HCT116 (cell line): ENCODE measurements around the gene FZR1. TPM values are rescaled to one million over a fixed set of nuclear protein-coding genes. Genes with fewer than 3 reads are reported as not detected.
A peak's percentile ranks its signal among the peaks of the same experiment; 100 is the strongest.

Experiments used
- ATAC-seq: fragments of 200-7000 bp; cut with Tn5 transposase; 2 replicates; pipeline ENCODE4 v1.9.1; 2020; ENCODE audit warnings: mild to moderate bottlenecking, moderate library complexity
- BruUV-seq: library from RNA; stranded (reverse); fragments of 400-500 nt; replicated peaks from 2 replicates; lab custom pipeline; 2021; lab: Mats Ljungman, UMichigan
- CTCF ChIA-PET: fragments of 300-600 bp; sonication (Branson Sonifier 250); formaldehyde crosslinking; loops from one replicate; lab custom pipeline; 2021; ENCODE audit warnings: antibody characterized with exemption; lab: Charles Lee
- POLR2A ChIA-PET: fragments of 300-600, 350-600 bp; sonication (Branson Sonifier 250); formaldehyde crosslinking; loops from one replicate; lab custom pipeline; 2021; ENCODE audit warnings: antibody characterized with exemption; lab: Charles Lee
- RAD21 ChIA-PET, 2 experiments: fragments of 300-600 bp; sonication (Branson Sonifier 250); formaldehyde crosslinking; loops; one replicate each; lab custom pipeline; 2023; ENCODE audit warnings: low total read pairs in 2 of 2; ENCODE audit not compliant: uncharacterized antibody in 2 of 2, unreplicated experiment in 2 of 2, low non-redundant PET in 1 of 2; lab: Charles Lee
- DNase-seq: peaks from one replicate; pipeline ENCODE4 v3.0.0-alpha.2; 2010; ENCODE audit warnings: low read depth, low spot score
- H2AFZ ChIP-seq: fragments of 200-600 bp; shearing (Covaris generic), sonication (generic); 2 replicates; pipeline ENCODE4 v1.6.1; 2017; ENCODE audit warnings: low read depth, mixed run types, mixed read lengths, antibody characterized with exemption, low read length; ENCODE audit not compliant: poor library complexity, severe bottlenecking
- H3K27ac ChIP-seq: 2 replicates; pipeline ENCODE4 v1.5.1; 2012; ENCODE audit warnings: low read depth, low read length
- H3K27me3 ChIP-seq: fragments of 200-600 bp; sonication (generic); 2 replicates; pipeline ENCODE4 v1.6.1; 2016; ENCODE audit warnings: mixed run types, low read length, mixed read lengths; ENCODE audit not compliant: insufficient read depth
- H3K36me3 ChIP-seq, 2 experiments: fragments of 200-500 bp in 1 of 2; fragments of 200-600 bp in 1 of 2; sonication (Bioruptor generic) in 1 of 2; sonication (generic) in 1 of 2; 2 replicates each; pipeline versions ENCODE4 v1.5.1 to v1.6.1; 2014 to 2016; ENCODE audit warnings: low read length in 2 of 2, inconsistent platforms in 1 of 2, mixed read lengths in 1 of 2, mixed run types in 1 of 2; ENCODE audit not compliant: insufficient read depth in 2 of 2, control insufficient read depth in 1 of 2
- H3K4me1 ChIP-seq, 2 experiments: fragments of 200-600 bp in 1 of 2; sonication (generic) in 1 of 2; 2 replicates each; pipeline versions ENCODE4 v1.5.1 to v1.6.1; 2012 to 2017; ENCODE audit warnings: low read length in 2 of 2, inconsistent platforms in 1 of 2, mild to moderate bottlenecking in 1 of 2, mixed read lengths in 1 of 2, mixed run types in 1 of 2, moderate library complexity in 1 of 2; ENCODE audit not compliant: insufficient read depth in 2 of 2, control insufficient read depth in 1 of 2
- H3K4me2 ChIP-seq: fragments of 200-600 bp; sonication (generic); 2 replicates; pipeline ENCODE4 v1.6.1; 2017; ENCODE audit warnings: mixed run types, low read length, mixed read lengths
- H3K4me3 ChIP-seq, 2 experiments: fragments of 200-600 bp in 1 of 2; sonication (generic) in 1 of 2; replicated peaks in 1 of 2; 2 replicates each; pipeline ENCODE4 v1.5.1; 2011 to 2016; ENCODE audit warnings: low read length in 2 of 2, control low read depth in 1 of 2, low read depth in 1 of 2, mild to moderate bottlenecking in 1 of 2, mixed read lengths in 1 of 2, mixed run types in 1 of 2
- H3K79me2 ChIP-seq: fragments of 200-600 bp; sonication (generic); 2 replicates; pipeline ENCODE4 v1.6.1; 2017; ENCODE audit warnings: mild to moderate bottlenecking, mixed run types, low read length, moderate library complexity, mixed read lengths; ENCODE audit not compliant: insufficient read depth
- H3K9ac ChIP-seq: fragments of 200-600 bp; sonication (generic); 2 replicates; pipeline ENCODE4 v1.6.1; 2016; ENCODE audit warnings: low read length, mixed read lengths
- H3K9me2 ChIP-seq: fragments of 200-600 bp; sonication (generic), shearing (Covaris generic); 2 replicates; pipeline ENCODE4 v1.6.1; 2017; ENCODE audit warnings: mixed run types, mild to moderate bottlenecking, moderate library complexity; ENCODE audit not compliant: insufficient read depth
- H3K9me3 ChIP-seq, 2 experiments: fragments of 200-500 bp in 1 of 2; fragments of 200-600 bp in 1 of 2; sonication (Bioruptor generic) in 1 of 2; sonication (generic) in 1 of 2; 2 replicates each; pipeline ENCODE4 v1.6.1; 2014 to 2017; ENCODE audit warnings: low read length in 2 of 2, mixed read lengths in 2 of 2, inconsistent platforms in 1 of 2, low read depth in 1 of 2, mild to moderate bottlenecking in 1 of 2, mixed run types in 1 of 2, moderate library complexity in 1 of 2; ENCODE audit not compliant: control insufficient read depth in 1 of 2, insufficient read depth in 1 of 2
- H4K20me1 ChIP-seq: fragments of 200-600 bp; sonication (generic), shearing (Covaris generic); 2 replicates; pipeline ENCODE4 v1.6.1; 2017; ENCODE audit warnings: mixed run types, mild to moderate bottlenecking, moderate library complexity; ENCODE audit not compliant: insufficient read depth
- EGR1 ChIP-seq: IDR thresholded peaks from 2 replicates; pipeline ENCODE4 v1.6.1; 2012; ENCODE audit warnings: low read depth
- EZH2phosphoT487 ChIP-seq: fragments of 200-600 bp; IDR thresholded peaks from 2 replicates; pipeline ENCODE4 v1.6.1; 2018; ENCODE audit warnings: antibody characterized with exemption, borderline replicate concordance
- JUND ChIP-seq: IDR thresholded peaks from 2 replicates; pipeline ENCODE4 v1.6.1; 2012
- MAX ChIP-seq: IDR thresholded peaks from 2 replicates; pipeline ENCODE4 v1.6.1; 2012
- POLR2A ChIP-seq: IDR thresholded peaks from 2 replicates; pipeline ENCODE4 v1.7.0; 2011; ENCODE audit warnings: borderline replicate concordance; ENCODE audit not compliant: insufficient read depth, insufficient read length; ENCODE audit errors: extremely low read depth
- REST ChIP-seq: IDR thresholded peaks from 2 replicates; pipeline ENCODE4 v1.6.1; 2012; ENCODE audit warnings: low read depth
- SRF ChIP-seq: IDR thresholded peaks from 2 replicates; pipeline ENCODE4 v1.6.1; 2012; ENCODE audit warnings: low read depth
- TCF7L2 ChIP-seq: IDR thresholded peaks from 2 replicates; pipeline ENCODE4 v1.7.0; 2011; ENCODE audit warnings: borderline replicate concordance, inconsistent platforms; ENCODE audit not compliant: insufficient read depth, insufficient read length; ENCODE audit errors: extremely low read depth
- YY1 ChIP-seq: IDR thresholded peaks from 2 replicates; pipeline ENCODE4 v1.6.1; 2011; ENCODE audit warnings: low read length, low read depth, moderate library complexity, mild to moderate bottlenecking; ENCODE audit not compliant: insufficient replicate concordance; ENCODE audit errors: extremely low read depth
- ZBTB33 ChIP-seq: IDR thresholded peaks from 2 replicates; pipeline ENCODE4 v1.6.1; 2011; ENCODE audit warnings: mild to moderate bottlenecking, low read length, moderate library complexity; ENCODE audit not compliant: insufficient replicate concordance; ENCODE audit errors: extremely low read depth
- intact Hi-C: fragments of 100-400 bp; cut with micrococcal nuclease; formaldehyde crosslinking; loops from 2 replicates; pipeline ENCODE4 v1.10.0; 2022
- total RNA-seq: library from RNA; stranded (reverse); gene quantifications from one replicate; pipeline ENCODE4 v1.2.1, GENCODE V29; 2021; ENCODE audit not compliant: unreplicated experiment

FZR1 gene
- total RNA-seq, 1 experiment from 2014 or later, result 60.3 TPM

DNA sequence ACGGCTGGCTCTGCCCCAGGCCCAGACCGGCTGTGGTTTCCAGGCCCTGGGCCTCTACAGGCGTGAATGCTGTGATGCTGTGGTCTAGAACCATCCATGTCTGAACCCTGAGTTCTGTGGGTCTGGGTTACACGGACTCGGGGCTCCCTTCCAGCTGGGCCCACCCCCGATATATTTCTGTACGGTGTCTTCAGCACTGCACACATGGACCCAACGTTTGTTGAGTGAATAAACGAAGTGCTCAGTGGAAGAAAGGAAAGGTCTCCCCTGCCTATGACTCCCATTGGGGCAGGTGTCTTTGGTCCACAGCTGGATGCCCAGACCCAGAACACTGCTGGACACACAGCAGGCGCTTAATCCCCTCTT is 39.5 kb downstream of the FZR1 start:
- Histone ChIP-seq H3K27ac (peak overlapping the region; percentile 24; the same call in 1 of the 2 replicates), H3K4me3 (no peak overlapping the region), H3K9ac (0 out of 2 replicates have a peak overlapping the region, but pooled peaks have one; percentile 8), H3K4me2 (0 out of 2 replicates have a peak overlapping the region, but pooled peaks have one; percentile 1), H3K79me2 (peaks cover 22% of the 10 kb centered on the region; the same call in 1 of the 2 replicates), H3K27me3 (no peaks in the 10 kb centered on the region), H2AFZ (no peak overlapping the region), H3K36me3 (peaks cover 11 to 17% of the 10 kb centered on the region in 2 experiments), H3K9me2 (no peaks in the 10 kb centered on the region)
- DNase-seq, result no peak
- POLR2A ChIA-PET, result no interaction called here
- CTCF ChIA-PET, result interaction anchor here (1.0 to 2.0 kb wide), 5 partner anchors 12 to 61 kb away, joined by 3 to 11 read pairs (median 5); partner anchors contain the start of genes HMG20B and MFSD12
- no peak for ATAC-seq
- TF ChIP-seq JUND (no peak), MAX (0 out of 2 replicates have a peak, but pooled peaks have one; percentile 36)
- TF ChIP-seq, all 23 proteins: peak for 1
- no TSS peak for BruUV-seq
- intact Hi-C loops, result loop anchor here (1.0 to 5.0 kb wide), 2 partner anchors 30 to 82 kb away; partner anchors contain the start of gene CACTIN
- H4K20me1 ChIP-seq, result peaks cover 5% of the 10 kb centered on the region; the same call in 1 of the 2 replicates
- H3K9me3 ChIP-seq, result no peaks in the 10 kb centered on the region
- RAD21 ChIA-PET, result interaction anchor here in 1 of 2 experiments (1.0 kb wide), 1 partner anchor 28 kb away, joined by 5 read pairs; no protein-coding TSS in a partner anchor
- H3K4me1 ChIP-seq, result peaks cover 0 to 11% of the 10 kb centered on the region in 2 experiments; a peak in 2 of 4 replicates

- peaks cover 11 to 20% of the 10 kb centered on the region in 2 experiments for H3K36me3 ChIP-seq
- ChIA-PET CTCF (interaction anchor here (2.0 kb wide), 1 partner anchor 29 kb away, joined by 11 read pairs; no protein-coding TSS in a partner anchor), POLR2A (interaction anchor here (0.8 kb wide), 1 partner anchor 31 kb away, joined by 3 read pairs; no protein-coding TSS in a partner anchor), RAD21 (no interaction called here)
- no peaks in the 10 kb centered on the region for H3K9me3 ChIP-seq
- H3K4me2 ChIP-seq, result no peak overlapping the region
- H3K27me3 ChIP-seq, result no peaks in the 10 kb centered on the region
- DNase-seq, result no peak
- TF ChIP-seq YY1 (no peak), REST (no peak), ZBTB33 (no peak), SRF (no peak), EGR1 (no peak), TCF7L2 (no peak), POLR2A (no peak), EZH2phosphoT487 (no peak)
- no peak overlapping the region for H3K4me3 ChIP-seq
- peaks cover 5% of the 10 kb centered on the region; the same call in 1 of the 2 replicates for H4K20me1 ChIP-seq
- H3K79me2 ChIP-seq, result peaks cover 26% of the 10 kb centered on the region
- no peak overlapping the region for H3K9ac ChIP-seq
- H3K9me2 ChIP-seq, result no peaks in the 10 kb centered on the region
- ATAC-seq, result no peak
- H3K4me1 ChIP-seq, result peaks cover 0 to 11% of the 10 kb centered on the region in 2 experiments; a peak in 2 of 4 replicates
- no peak overlapping the region for H2AFZ ChIP-seq
- no TSS peak for BruUV-seq
- intact Hi-C loops, result loop anchor here (5.0 kb wide), 1 partner anchor 81 kb away; the partner anchor contains the start of gene CACTIN
- peak overlapping the region; percentile 0; the same call in 1 of the 2 replicates for H3K27ac ChIP-seq
These were observed 40.0 kb downstream of the FZR1 start for GRCh38 chr19:3546119-3546518.
